Measurements from ENCODE around the gene PAX5.

PAX5 gene

GRCh38 chr9:36847781-36848673 is 186.0 kb downstream of the PAX5 start:
- TF ChIP-seq FOXA1 (IDR thresholded peaks at IDR 0.05), result no peak
- TF ChIP-seq L3MBTL2 (conservative IDR thresholded peaks at IDR 0.05), result no peak
- no peak for TF ChIP-seq BHLHE40 (IDR thresholded peaks at IDR 0.05; ENCODE audit: borderline replicate concordance)
- TF ChIP-seq SP1 (IDR thresholded peaks at IDR 0.05), result no peak
- no peak for TF ChIP-seq SUZ12 (IDR thresholded peaks at IDR 0.05)
- no peak for TF ChIP-seq FOXM1 (IDR thresholded peaks at IDR 0.05; ENCODE audit: borderline replicate concordance)
- TF ChIP-seq TARDBP (IDR thresholded peaks at IDR 0.05), result no peak
- TF ChIP-seq LEF1 (IDR thresholded peaks at IDR 0.05; ENCODE audit: borderline replicate concordance), result no peak
- TF ChIP-seq ELF4 (IDR thresholded peaks at IDR 0.05), result no peak
- TF ChIP-seq FOXK2 (IDR thresholded peaks at IDR 0.05), result no peak
- no peak for TF ChIP-seq NFRKB (IDR thresholded peaks at IDR 0.05)
- no peak for TF ChIP-seq ARNT (IDR thresholded peaks at IDR 0.05)
- no peak for TF ChIP-seq ZNF384 (IDR thresholded peaks at IDR 0.05)
- TF ChIP-seq PKNOX1 (IDR thresholded peaks at IDR 0.05), result no peak
- TF ChIP-seq CTBP1 (IDR thresholded peaks at IDR 0.05; ENCODE audit: borderline replicate concordance), result no peak
- no peak for DNase-seq (ENCODE audit: extremely low spot score)
- CTCF ChIA-PET, result no interaction called here
- POLR2A ChIA-PET, result no interaction called here

- POLR2A ChIA-PET, result no interaction called here
- DNase-seq (ENCODE audit: extremely low spot score), result no peak
- CTCF ChIA-PET, result interaction anchor here (1.2 kb wide), 1 partner anchor 14 kb away, joined by 3 read pairs; no protein-coding TSS in a partner anchor
- no peak for TF ChIP-seq NFRKB (IDR thresholded peaks at IDR 0.05)
- TF ChIP-seq BHLHE40 (IDR thresholded peaks at IDR 0.05; ENCODE audit: borderline replicate concordance), result no peak
- TF ChIP-seq L3MBTL2 (conservative IDR thresholded peaks at IDR 0.05), result no peak
- TF ChIP-seq ELF4 (IDR thresholded peaks at IDR 0.05), result no peak
- TF ChIP-seq CTBP1 (IDR thresholded peaks at IDR 0.05; ENCODE audit: borderline replicate concordance), result no peak
Observed at GRCh38 chr9:36846621-36847020, 187.4 kb downstream of the PAX5 start.

GRCh38 chr9:36845844-36846243 is 188.2 kb downstream of the PAX5 start:
- CTCF ChIA-PET, result interaction anchor here (1.2 kb wide), 1 partner anchor 13 kb away, joined by 3 read pairs; no protein-coding TSS in a partner anchor
- DNase-seq (ENCODE audit: extremely low spot score), result no peak
- POLR2A ChIA-PET, result no interaction called here

GRCh38 chr9:36844961-36845360 is 189.1 kb downstream of the PAX5 start:
- DNase-seq (ENCODE audit: extremely low spot score), result no peak
- ChIA-PET POLR2A (no interaction called here), CTCF (no interaction called here)
- TF ChIP-seq FOXA1 (IDR thresholded peaks at IDR 0.05), result no peak
- no peak for TF ChIP-seq LEF1 (IDR thresholded peaks at IDR 0.05; ENCODE audit: borderline replicate concordance)
- no peak for TF ChIP-seq TARDBP (IDR thresholded peaks at IDR 0.05)

More at GRCh38 chr9:36845844-36846243, 188.2 kb downstream of the PAX5 start:
- TF ChIP-seq LEF1 (IDR thresholded peaks at IDR 0.05; ENCODE audit: borderline replicate concordance), result no peak
- peak; percentile 64 for TF ChIP-seq PKNOX1 (IDR thresholded peaks at IDR 0.05)

GRCh38 chr9:36843964-36844363 is 190.1 kb downstream of the PAX5 start:
- DNase-seq (ENCODE audit: extremely low spot score), result no peak
- POLR2A ChIA-PET, result no interaction called here
- TF ChIP-seq PKNOX1 (IDR thresholded peaks at IDR 0.05), result no peak
- no peak for TF ChIP-seq CTBP1 (IDR thresholded peaks at IDR 0.05; ENCODE audit: borderline replicate concordance)
- no peak for TF ChIP-seq FOXA1 (IDR thresholded peaks at IDR 0.05)
- no peak for TF ChIP-seq NFRKB (IDR thresholded peaks at IDR 0.05)
- TF ChIP-seq ELF4 (IDR thresholded peaks at IDR 0.05), result no peak
- TF ChIP-seq BHLHE40 (IDR thresholded peaks at IDR 0.05; ENCODE audit: borderline replicate concordance), result no peak
- no peak for TF ChIP-seq FOXK2 (IDR thresholded peaks at IDR 0.05)
- TF ChIP-seq HDGF (IDR thresholded peaks at IDR 0.05; ENCODE audit: borderline replicate concordance), result no peak
- no peak for TF ChIP-seq ARNT (IDR thresholded peaks at IDR 0.05)
- no peak for TF ChIP-seq LEF1 (IDR thresholded peaks at IDR 0.05; ENCODE audit: borderline replicate concordance)
- no peak for TF ChIP-seq FOXM1 (IDR thresholded peaks at IDR 0.05; ENCODE audit: borderline replicate concordance)
- CTCF ChIA-PET, result interaction anchor here (1.1 kb wide), 1 partner anchor 151 kb away, joined by 3 read pairs; no protein-coding TSS in a partner anchor

- DNase-seq (ENCODE audit: extremely low spot score), result no peak
- TF ChIP-seq CTBP1 (IDR thresholded peaks at IDR 0.05; ENCODE audit: borderline replicate concordance), result no peak
- no peak for TF ChIP-seq LEF1 (IDR thresholded peaks at IDR 0.05; ENCODE audit: borderline replicate concordance)
- no peak for TF ChIP-seq ARNT (IDR thresholded peaks at IDR 0.05)
- TF ChIP-seq NFRKB (IDR thresholded peaks at IDR 0.05), result no peak
- no peak for TF ChIP-seq L3MBTL2 (conservative IDR thresholded peaks at IDR 0.05)
- no peak for TF ChIP-seq TARDBP (IDR thresholded peaks at IDR 0.05)
- no peak for TF ChIP-seq FOXA1 (IDR thresholded peaks at IDR 0.05)
- TF ChIP-seq PKNOX1 (IDR thresholded peaks at IDR 0.05), result no peak
- no peak for TF ChIP-seq ELF4 (IDR thresholded peaks at IDR 0.05)
- no peak for TF ChIP-seq SP1 (IDR thresholded peaks at IDR 0.05)
- no peak for TF ChIP-seq HDGF (IDR thresholded peaks at IDR 0.05; ENCODE audit: borderline replicate concordance)
- no peak for TF ChIP-seq SUZ12 (IDR thresholded peaks at IDR 0.05)
- no peak for TF ChIP-seq BHLHE40 (IDR thresholded peaks at IDR 0.05; ENCODE audit: borderline replicate concordance)
- TF ChIP-seq FOXM1 (IDR thresholded peaks at IDR 0.05; ENCODE audit: borderline replicate concordance), result no peak
- TF ChIP-seq ZNF384 (IDR thresholded peaks at IDR 0.05), result no peak
- POLR2A ChIA-PET, result no interaction called here
- CTCF ChIA-PET, result interaction anchor here (1.1 kb wide), 1 partner anchor 153 kb away, joined by 3 read pairs; no protein-coding TSS in a partner anchor
Observed at GRCh38 chr9:36842560-36843530, 191.2 kb downstream of the PAX5 start.
